ENCODE results near the gene ARHGEF25. TPM values are rescaled to one million over a fixed set of nuclear protein-coding genes. Genes with fewer than 3 reads are reported as not detected.

Gene ARHGEF25
- total and polyA plus RNA-seq, 2 of the 4 experiments (the other 2 are of a cell fraction), result 6.3 to 17.9 TPM

- in situ Hi-C loops (cut with MboI; ENCODE audit: low sequenced_read_pairs), result loop anchor here (5.0 to 10.0 kb wide), 2 partner anchors 40 to 153 kb away; partner anchors contain the start of gene AGAP2
- intact Hi-C loops (cut with micrococcal nuclease), result loop anchor here (2.0 to 5.0 kb wide), 2 partner anchors 111 to 155 kb away; partner anchors contain the start of gene AGAP2
- no peak overlapping the region for H2BK15ac ChIP-seq (ENCODE audit: low read depth, low read length)
- no peak overlapping the region for H3K27ac ChIP-seq (ENCODE audit: insufficient read depth, low read length)
- ChIA-PET POLR2A (ENCODE audit: unreplicated experiment) (no interaction called here), CTCF (interaction anchor here (1.0 to 1.6 kb wide), 2 partner anchors 11 to 23 kb away, joined by 3 read pairs; no protein-coding TSS in a partner anchor)
- H2BK120ac ChIP-seq (ENCODE audit: low read depth, low read length), result no peak overlapping the region
- no TSS peak for BruUV-seq (replicated peaks)
- no peak overlapping the region for H2BK20ac ChIP-seq (ENCODE audit: low read depth, low read length)
- ATAC-seq (ENCODE audit: low read depth) (no peak), DNase-seq (no peak)
- TF ChIP-seq CHD1 (IDR thresholded peaks at IDR 0.05; ENCODE audit: low read depth, low read length) (no peak), SMC3 (IDR thresholded peaks at IDR 0.05; ENCODE audit: low read depth, low read length) (no peak), CEBPB (IDR thresholded peaks at IDR 0.05; ENCODE audit: low read depth, low read length) (no peak), RFX5 (IDR thresholded peaks at IDR 0.05; ENCODE audit: low read depth, low read length) (no peak), FOS (IDR thresholded peaks at IDR 0.05; ENCODE audit: low read depth, low read length) (no peak), ELK1 (IDR thresholded peaks at IDR 0.05; ENCODE audit: borderline replicate concordance, low read depth, low read length) (no peak), MAZ (IDR thresholded peaks at IDR 0.05; ENCODE audit: borderline replicate concordance, low read depth, low read length) (no peak), BHLHE40 (IDR thresholded peaks at IDR 0.05; ENCODE audit: low read depth, low read length) (no peak), USF2 (IDR thresholded peaks at IDR 0.05; ENCODE audit: low read depth, low read length) (no peak), CTCF (conservative IDR thresholded peaks at IDR 0.05; ENCODE audit: low read depth, low read length) (no peak), MXI1 (IDR thresholded peaks at IDR 0.05; ENCODE audit: borderline replicate concordance, low read depth, low read length) (no peak), MAFK (IDR thresholded peaks at IDR 0.05; ENCODE audit: low read depth, low read length) (no peak), NFE2L2 (IDR thresholded peaks at IDR 0.05; ENCODE audit: low read depth, low read length) (no peak), RAD21 (IDR thresholded peaks at IDR 0.05; ENCODE audit: low read length) (no peak), POLR2A (IDR thresholded peaks at IDR 0.05; ENCODE audit: low read depth, low read length) (no peak), RCOR1 (IDR thresholded peaks at IDR 0.05; ENCODE audit: insufficient replicate concordance, low read length) (no peak)
- no peaks in the 10 kb centered on the region for H4K20me1 ChIP-seq (ENCODE audit: insufficient read depth, low read length)
- no peak overlapping the region for H3K23ac ChIP-seq (ENCODE audit: low read depth, low read length)
- no peaks in the 10 kb centered on the region for H3K79me1 ChIP-seq (ENCODE audit: low read depth in 1 of 2, low read length in 2 of 2)
- H2BK5ac ChIP-seq (ENCODE audit: low read depth, low read length, poor library complexity, severe bottlenecking), result no peak overlapping the region
- H2AK5ac ChIP-seq (ENCODE audit: low read depth, low read length), result no peak overlapping the region
- H3K9me1 ChIP-seq (ENCODE audit: insufficient read depth, low read length), result no peaks in the 10 kb centered on the region
- H3K9me3 ChIP-seq (ENCODE audit: control insufficient read depth, insufficient read depth, low read length), result no peaks in the 10 kb centered on the region
- dilution Hi-C loops (cut with HindIII; ENCODE audit: low sequenced_read_pairs, unreplicated experiment), result no loop called here
- no peak overlapping the region for H2AFZ ChIP-seq (replicated peaks; ENCODE audit: low read length, poor library complexity)
- H2AK9ac ChIP-seq (replicated peaks; ENCODE audit: low read depth, low read length, poor library complexity), result no peak overlapping the region
- no peak overlapping the region for H3K4me2 ChIP-seq (ENCODE audit: low read depth, low read length)
- no peak overlapping the region for H3K4ac ChIP-seq (ENCODE audit: low read depth, low read length)
- no peak overlapping the region for H3K18ac ChIP-seq (ENCODE audit: low read depth, low read length)
- no CpG with 5 or more reads among the region's 1 CpG for WGBS, 2 experiments (ENCODE audit: extremely low coverage in 2 of 2, insufficient read length in 1 of 2)
- H3K36me3 ChIP-seq (ENCODE audit: control insufficient read depth, insufficient read depth, low read length), result no peaks in the 10 kb centered on the region
- H4K5ac ChIP-seq (ENCODE audit: low read depth, low read length), result no peak overlapping the region
- H3K27me3 ChIP-seq (ENCODE audit: control insufficient read depth, insufficient read depth, low read length), result peaks cover 30% of the 10 kb centered on the region
- H3K14ac ChIP-seq (replicated peaks; ENCODE audit: low read depth, low read length), result no peak overlapping the region
- no peak overlapping the region for H4K8ac ChIP-seq (ENCODE audit: low read depth in 2 of 2, low read length in 2 of 2)
- H3K56ac ChIP-seq (ENCODE audit: extremely low read depth, insufficient read depth, low read length), result no peak overlapping the region
- no peak overlapping the region for H3K4me3 ChIP-seq (ENCODE audit: insufficient read depth, low read depth, low read length)
- no peaks in the 10 kb centered on the region for H3K4me1 ChIP-seq (ENCODE audit: control insufficient read depth, insufficient read depth, low read length)
- no peak overlapping the region for H3K9ac ChIP-seq (ENCODE audit: low read depth, low read length)
- no peak overlapping the region for H4K91ac ChIP-seq (ENCODE audit: insufficient read depth, low read depth, low read length)
Measured at GRCh38 chr12:57581802-57582201, 29.4 kb upstream of the ARHGEF25 start.

Measured in IMR-90 (cell line).